AG04450 (cell line): ENCODE results near the gene MTG2. TPM values are rescaled to one million over a fixed set of nuclear protein-coding genes. Genes with fewer than 3 reads are reported as not detected.

Source experiments
- CTCF ChIA-PET: fragments of 300-600, 350-600 bp; formaldehyde crosslinking; extraction: SDS; loops from one replicate; lab custom pipeline; 2022; ENCODE audit warnings: antibody characterized with exemption, inconsistent platforms; lab: Charles Lee
- POLR2A ChIA-PET: fragments of 350-600 bp; formaldehyde crosslinking; extraction: SDS; loops from one replicate; lab custom pipeline; 2021; ENCODE audit warnings: antibody characterized with exemption, inconsistent platforms; lab: Yijun Ruan, JAX
- DNase-seq: peaks from one replicate; pipeline ENCODE4 v3.0.0-alpha.2; 2011; ENCODE audit warnings: low read depth, low spot score
- H3K27ac ChIP-seq: one replicate; pipeline ENCODE4 v1.5.1; 2012; ENCODE audit warnings: low read depth, low read length, control low read depth
- H3K27me3 ChIP-seq: one replicate; pipeline ENCODE4 v1.6.0; 2012; ENCODE audit warnings: low read length; ENCODE audit not compliant: control insufficient read depth, insufficient read depth
- H3K4me3 ChIP-seq: 2 replicates; pipeline ENCODE4 v1.5.1; 2011; ENCODE audit warnings: mild to moderate bottlenecking, low read depth, low read length, control low read depth
- H3K9me3 ChIP-seq: 2 replicates; pipeline ENCODE4 v1.5.1; 2012; ENCODE audit warnings: low read length; ENCODE audit not compliant: control insufficient read depth, insufficient read depth
- polyA plus RNA-seq: library from polyadenylated mRNA; depleted of rRNA; stranded (reverse); fragments of >200 nt; gene quantifications from 2 replicates; pipeline ENCODE4 v1.2.3, GENCODE V29; 2011
- TF ChIP-seq, protein P1 (sequence below): IDR thresholded peaks from 2 replicates; pipeline ENCODE4 v1.5.1; 2011; ENCODE audit warnings: low read depth, low read length, control low read depth, inconsistent platforms

Gene MTG2
- polyA plus RNA-seq, 1 experiment: 15.6 TPM

DNA sequence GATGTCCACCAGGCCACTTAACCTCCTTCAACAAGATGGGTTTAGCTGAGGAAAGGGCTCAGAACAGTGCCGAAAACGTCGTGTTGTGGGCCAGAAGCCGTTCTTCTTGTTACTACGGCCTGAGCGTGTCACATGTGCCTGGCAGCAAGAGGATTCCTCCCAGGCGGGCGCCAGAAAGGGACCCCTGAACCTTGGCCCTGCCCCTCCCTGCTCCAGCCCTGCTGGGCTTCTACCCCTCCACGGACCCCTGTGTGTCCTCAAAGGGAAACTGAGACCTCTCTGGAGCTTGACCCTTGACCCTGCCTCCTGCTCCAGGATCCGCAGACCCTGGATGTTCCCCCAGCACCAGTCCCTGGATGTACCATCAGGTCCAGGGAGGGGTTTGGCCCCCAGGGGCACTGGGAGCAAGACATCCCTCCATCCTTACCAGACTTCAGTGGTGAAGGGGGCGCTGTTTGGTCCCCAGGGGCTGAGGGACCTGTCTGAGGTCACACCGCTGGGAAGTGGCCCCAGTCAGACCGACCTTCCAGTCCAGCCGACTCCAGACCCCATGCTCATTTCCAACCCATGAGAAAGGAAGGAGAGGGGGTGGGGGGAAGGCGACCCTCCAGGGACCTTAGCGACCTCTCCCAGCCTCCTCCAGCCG is 27.1 kb downstream of the MTG2 start:
- Histone ChIP-seq H3K27me3 (peaks cover 17% of the 10 kb centered on the region), H3K9me3 (no peaks in the 10 kb centered on the region; the same call in 1 of the 2 replicates), H3K27ac (no peak overlapping the region), H3K4me3 (no peak overlapping the region)
- POLR2A ChIA-PET: no interaction called here
- no peak for DNase-seq
- TF ChIP-seq, protein P1, sequence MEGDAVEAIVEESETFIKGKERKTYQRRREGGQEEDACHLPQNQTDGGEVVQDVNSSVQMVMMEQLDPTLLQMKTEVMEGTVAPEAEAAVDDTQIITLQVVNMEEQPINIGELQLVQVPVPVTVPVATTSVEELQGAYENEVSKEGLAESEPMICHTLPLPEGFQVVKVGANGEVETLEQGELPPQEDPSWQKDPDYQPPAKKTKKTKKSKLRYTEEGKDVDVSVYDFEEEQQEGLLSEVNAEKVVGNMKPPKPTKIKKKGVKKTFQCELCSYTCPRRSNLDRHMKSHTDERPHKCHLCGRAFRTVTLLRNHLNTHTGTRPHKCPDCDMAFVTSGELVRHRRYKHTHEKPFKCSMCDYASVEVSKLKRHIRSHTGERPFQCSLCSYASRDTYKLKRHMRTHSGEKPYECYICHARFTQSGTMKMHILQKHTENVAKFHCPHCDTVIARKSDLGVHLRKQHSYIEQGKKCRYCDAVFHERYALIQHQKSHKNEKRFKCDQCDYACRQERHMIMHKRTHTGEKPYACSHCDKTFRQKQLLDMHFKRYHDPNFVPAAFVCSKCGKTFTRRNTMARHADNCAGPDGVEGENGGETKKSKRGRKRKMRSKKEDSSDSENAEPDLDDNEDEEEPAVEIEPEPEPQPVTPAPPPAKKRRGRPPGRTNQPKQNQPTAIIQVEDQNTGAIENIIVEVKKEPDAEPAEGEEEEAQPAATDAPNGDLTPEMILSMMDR: no peak
- CTCF ChIA-PET: interaction anchor here (1.0 kb wide), 1 partner anchor 199 kb away, joined by 4 read pairs; no protein-coding TSS in a partner anchor

- Histone ChIP-seq H3K27ac (no peak overlapping the region), H3K9me3 (no peaks in the 10 kb centered on the region; the same call in 1 of the 2 replicates), H3K27me3 (peaks cover 22% of the 10 kb centered on the region), H3K4me3 (no peak overlapping the region)
- POLR2A ChIA-PET: no interaction called here
- TF ChIP-seq, protein P1: no peak
- CTCF ChIA-PET: no interaction called here
- DNase-seq: no peak
Observed at GRCh38 chr20:62210496-62210855, 27.6 kb downstream of the MTG2 start.

DNA sequence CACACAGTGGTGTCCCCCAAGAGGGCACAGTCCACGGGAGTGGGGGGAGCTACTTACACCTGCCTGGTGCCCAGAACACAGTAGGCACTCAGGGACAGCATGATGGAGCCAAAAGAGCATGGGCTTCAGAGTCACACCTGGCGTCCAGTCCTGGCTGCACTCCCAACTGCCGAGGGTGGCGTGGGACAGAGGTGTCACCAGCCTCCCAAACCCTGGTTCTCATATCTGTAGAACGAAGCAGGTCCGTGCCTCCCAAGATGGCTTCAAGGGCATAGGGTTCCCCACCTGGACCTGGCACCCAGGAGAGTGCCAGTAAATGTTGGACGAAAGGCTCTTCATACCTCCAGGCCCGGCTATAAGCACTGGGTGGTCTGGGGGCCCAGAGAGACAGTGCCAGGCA is 28.4 kb downstream of the MTG2 start:
- Histone ChIP-seq H3K27ac (no peak overlapping the region), H3K27me3 (peaks cover 26% of the 10 kb centered on the region), H3K4me3 (no peak overlapping the region), H3K9me3 (no peaks in the 10 kb centered on the region; the same call in 1 of the 2 replicates)
- no peak for DNase-seq
- CTCF ChIA-PET: no interaction called here
- POLR2A ChIA-PET: interaction anchor here (0.9 kb wide), 1 partner anchor 11 kb away, joined by 3 read pairs; no protein-coding TSS in a partner anchor
- TF ChIP-seq, protein P1: no peak

DNA sequence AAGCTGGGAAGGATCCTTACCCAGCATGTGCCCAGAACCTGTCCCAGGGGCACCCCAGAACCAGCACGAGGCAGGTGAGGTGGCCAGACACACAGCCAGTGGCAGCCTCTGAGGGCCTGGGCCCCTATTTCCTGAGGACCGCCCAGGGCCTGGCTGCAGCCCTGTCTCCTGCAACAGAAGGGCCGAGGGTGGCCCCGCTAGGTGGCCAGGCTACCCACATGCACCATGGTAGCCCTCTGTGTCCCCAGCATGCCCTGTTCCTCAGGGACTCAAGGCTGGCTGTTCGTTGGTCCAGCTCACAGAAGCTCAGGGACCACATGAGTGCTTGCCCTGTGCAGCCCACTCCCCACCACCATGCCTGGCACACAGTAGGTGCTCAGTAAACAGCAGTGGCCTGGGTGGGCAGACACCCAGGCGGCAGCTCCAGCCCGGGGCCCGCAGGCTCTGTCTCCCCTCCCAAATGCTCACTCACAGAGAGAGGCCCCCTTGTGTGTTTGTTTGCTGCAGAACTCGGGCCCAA is 29.0 kb downstream of the MTG2 start:
- no peak for DNase-seq
- H3K27ac ChIP-seq: no peak overlapping the region
- TF ChIP-seq, protein P1: no peak
- ChIA-PET POLR2A (interaction anchor here (0.9 kb wide), 1 partner anchor 12 kb away, joined by 3 read pairs; no protein-coding TSS in a partner anchor), CTCF (interaction anchor here (0.9 kb wide), 1 partner anchor 48 kb away, joined by 3 read pairs; no protein-coding TSS in a partner anchor)
- H3K27me3 ChIP-seq: peaks cover 26% of the 10 kb centered on the region
- no peak overlapping the region for H3K4me3 ChIP-seq
- no peaks in the 10 kb centered on the region; the same call in 1 of the 2 replicates for H3K9me3 ChIP-seq

- Histone ChIP-seq H3K27me3 (peaks cover 30% of the 10 kb centered on the region), H3K4me3 (no peak overlapping the region), H3K9me3 (no peaks in the 10 kb centered on the region; the same call in 1 of the 2 replicates), H3K27ac (no peak overlapping the region)
- TF ChIP-seq, protein P1: no peak
- CTCF ChIA-PET: interaction anchor here (0.9 kb wide), 1 partner anchor 47 kb away, joined by 3 read pairs; no protein-coding TSS in a partner anchor
- POLR2A ChIA-PET: no interaction called here
- DNase-seq: no peak
Observed at GRCh38 chr20:62212299-62212698, 29.5 kb downstream of the MTG2 start.
